Activated CD8-positive, alpha-beta memory T cell treated with anti-CD3 and anti-CD28 coated beads, Interleukin-2, amount 50 U/mL, for 24 hours (primary cell): Measurements from ENCODE around the gene DLEC1.
"Not testable (repeated sequence)": the region's sequence is repeated elsewhere in the genome, so short reads cannot be mapped to it uniquely, and the experiment has no call there.

Experiments
- DNase-seq: peaks from one replicate; pipeline ENCODE4 v3.0.0-alpha.2; 2020; ENCODE audit errors: extremely low read depth

The DLEC1 gene

GRCh38 chr3:38154625-38155255 is 115.7 kb downstream of the DLEC1 start:
- no peak for DNase-seq

- no peak for DNase-seq
Observed at GRCh38 chr3:38155825-38156224, 116.8 kb downstream of the DLEC1 start.

GRCh38 chr3:38157117-38157516 is 118.1 kb downstream of the DLEC1 start:
- DNase-seq, result no peak

- no peak for DNase-seq
Observed at GRCh38 chr3:38157595-38157994, 118.6 kb downstream of the DLEC1 start.

- DNase-seq, result no peak
Observed at GRCh38 chr3:38158472-38158871, 119.5 kb downstream of the DLEC1 start.

- not testable (repeated sequence) for DNase-seq
Observed at GRCh38 chr3:38160704-38161103, 121.7 kb downstream of the DLEC1 start.

- no peak for DNase-seq
Observed at GRCh38 chr3:38163117-38163840, 124.3 kb downstream of the DLEC1 start.

GRCh38 chr3:38163841-38164642 is 125.0 kb downstream of the DLEC1 start:
- DNase-seq, result no peak

GRCh38 chr3:38164643-38164951 is 125.6 kb downstream of the DLEC1 start:
- no peak for DNase-seq

- DNase-seq, result peak; percentile 96
Observed at GRCh38 chr3:38164952-38165721, 126.1 kb downstream of the DLEC1 start, which contains the start of gene OXSR1. TSS of gene OXSR1 (plus strand) at chr3:38165537. CDS start at chr3:38165877, 340 bp downstream.

GRCh38 chr3:38165722-38166387 is 126.8 kb downstream of the DLEC1 start:
- no peak for DNase-seq

- DNase-seq, result no peak
Observed at GRCh38 chr3:38167591-38167990, 128.6 kb downstream of the DLEC1 start.

GRCh38 chr3:38168151-38169026 is 129.4 kb downstream of the DLEC1 start:
- DNase-seq, result no peak

- no peak for DNase-seq
Observed at GRCh38 chr3:38169027-38169317, 130.0 kb downstream of the DLEC1 start.

- no peak for DNase-seq
Observed at GRCh38 chr3:38170722-38171121, 131.7 kb downstream of the DLEC1 start.

- DNase-seq, result no peak
Observed at GRCh38 chr3:38171622-38172021, 132.6 kb downstream of the DLEC1 start.
